ENCODE results near the gene TARS3. TPM values are rescaled to one million over a fixed set of nuclear protein-coding genes. Genes with fewer than 3 reads are reported as not detected.
"Not testable (repeated sequence)": the region's sequence is repeated elsewhere in the genome, so short reads cannot be mapped to it uniquely, and the experiment has no call there.

Gene TARS3
- total RNA-seq, 4 donors from 2014 or later: 33.9 to 43.7 (median 36.4) TPM

GRCh38 chr15:101662203-101662602, 62.1 kb downstream of the TARS3 start:
- WGBS, 2 donors: 98 to 100% methylated on average over 1 of the region's 1 CpG

GRCh38 chr15:101660005-101660404, 64.3 kb downstream of the TARS3 start:
- Histone ChIP-seq H3K27ac (no peak overlapping the region), H3K4me1 (no peaks in the 10 kb centered on the region), H3K27me3 (no peaks in the 10 kb centered on the region), H3K9me3 (no peaks in the 10 kb centered on the region), H3K36me3 (peaks cover 0 to 56% (median 0%) of the 10 kb centered on the region in 3 donors), H3K4me3 (no peak overlapping the region)
- 94 to 100% methylated on average over 2 of the region's 2 CpGs for WGBS, 2 donors
- TF ChIP-seq POLR2A (IDR thresholded peaks at IDR 0.05): no peak
- TF ChIP-seq EP300 (IDR thresholded peaks at IDR 0.05): no peak
- TF ChIP-seq CTCF (IDR thresholded peaks at IDR 0.05): no peak
- DNase-seq (ENCODE audit: low spot score in 2 of 2): no peak

More at GRCh38 chr15:101662203-101662602, 62.1 kb downstream of the TARS3 start:
- no peaks in the 10 kb centered on the region for H3K27me3 ChIP-seq
- no peak for DNase-seq (ENCODE audit: low spot score in 2 of 2)
- no peaks in the 10 kb centered on the region for H3K4me1 ChIP-seq
- peaks cover 0 to 42% (median 0%) of the 10 kb centered on the region in 3 donors for H3K36me3 ChIP-seq
- no peak overlapping the region for H3K4me3 ChIP-seq
- peaks cover 0 to 5% (median 0%) of the 10 kb centered on the region in 4 donors for H3K9me3 ChIP-seq
- no peak overlapping the region for H3K27ac ChIP-seq
- no peak for TF ChIP-seq EP300 (IDR thresholded peaks at IDR 0.05)

- no peaks in the 10 kb centered on the region for H3K9me3 ChIP-seq
- H3K27ac ChIP-seq: no peak overlapping the region
- no peaks in the 10 kb centered on the region for H3K27me3 ChIP-seq
- no peak overlapping the region for H3K4me3 ChIP-seq
- TF ChIP-seq EP300 (IDR thresholded peaks at IDR 0.05) (no peak), POLR2A (IDR thresholded peaks at IDR 0.05) (no peak), CTCF (IDR thresholded peaks at IDR 0.05) (no peak)
- peaks cover 0 to 9% (median 3%) of the 10 kb centered on the region in 4 donors for H3K4me1 ChIP-seq
- DNase-seq (ENCODE audit: low spot score in 2 of 2): peak in 1 of 2 donors; percentile 14
- H3K36me3 ChIP-seq: peaks cover 0 to 56% (median 0%) of the 10 kb centered on the region in 3 donors
- WGBS, 2 donors: 71 to 78% methylated on average over 9 of the region's 9 CpGs
These were observed 66.1 kb downstream of the TARS3 start for GRCh38 chr15:101657968-101658784.

GRCh38 chr15:101657171-101657570, 67.1 kb downstream of the TARS3 start:
- 86 to 88% methylated on average over 10 of the region's 10 CpGs for WGBS, 2 donors

GRCh38 chr15:101654624-101655337, 69.5 kb downstream of the TARS3 start:
- Histone ChIP-seq H3K36me3 (peaks cover 0 to 33% (median 0%) of the 10 kb centered on the region in 3 donors), H3K4me1 (peaks cover 0 to 30% (median 23%) of the 10 kb centered on the region in 4 donors)
- not testable (repeated sequence) for H3K27ac ChIP-seq; H3K9me3 ChIP-seq; H3K4me3 ChIP-seq; DNase-seq (ENCODE audit: low spot score in 2 of 2); H3K27me3 ChIP-seq
- 85 to 91% methylated on average over 10 of the region's 10 CpGs for WGBS, 2 donors

More at GRCh38 chr15:101657171-101657570, 67.1 kb downstream of the TARS3 start:
- H3K36me3 ChIP-seq: peaks cover 0 to 52% (median 0%) of the 10 kb centered on the region in 3 donors
- H3K9me3 ChIP-seq: no peaks in the 10 kb centered on the region
- DNase-seq (ENCODE audit: low spot score in 2 of 2): no peak
- H3K27ac ChIP-seq: no peak overlapping the region
- H3K4me1 ChIP-seq: peaks cover 0 to 13% (median 7%) of the 10 kb centered on the region in 4 donors
- no peaks in the 10 kb centered on the region for H3K27me3 ChIP-seq
- TF ChIP-seq CTCF (IDR thresholded peaks at IDR 0.05) (no peak), EP300 (IDR thresholded peaks at IDR 0.05) (no peak), POLR2A (IDR thresholded peaks at IDR 0.05) (no peak)
- H3K4me3 ChIP-seq: no peak overlapping the region

- WGBS, 2 donors: 57 to 59% methylated on average over 8 of the region's 8 CpGs
- TF ChIP-seq POLR2A (IDR thresholded peaks at IDR 0.05) (no peak), CTCF (IDR thresholded peaks at IDR 0.05) (no peak)
- Histone ChIP-seq H3K27ac (no peak overlapping the region), H3K27me3 (no peaks in the 10 kb centered on the region), H3K9me3 (no peaks in the 10 kb centered on the region), H3K4me3 (no peak overlapping the region), H3K4me1 (peaks cover 0 to 36% (median 26%) of the 10 kb centered on the region in 4 donors), H3K36me3 (peaks cover 0 to 32% (median 0%) of the 10 kb centered on the region in 3 donors)
- DNase-seq (ENCODE audit: low spot score in 2 of 2): no peak
These were observed 70.1 kb downstream of the TARS3 start for GRCh38 chr15:101654171-101654570.
